ENCODE measurements around the gene TRA2A.

The TRA2A gene

DNA sequence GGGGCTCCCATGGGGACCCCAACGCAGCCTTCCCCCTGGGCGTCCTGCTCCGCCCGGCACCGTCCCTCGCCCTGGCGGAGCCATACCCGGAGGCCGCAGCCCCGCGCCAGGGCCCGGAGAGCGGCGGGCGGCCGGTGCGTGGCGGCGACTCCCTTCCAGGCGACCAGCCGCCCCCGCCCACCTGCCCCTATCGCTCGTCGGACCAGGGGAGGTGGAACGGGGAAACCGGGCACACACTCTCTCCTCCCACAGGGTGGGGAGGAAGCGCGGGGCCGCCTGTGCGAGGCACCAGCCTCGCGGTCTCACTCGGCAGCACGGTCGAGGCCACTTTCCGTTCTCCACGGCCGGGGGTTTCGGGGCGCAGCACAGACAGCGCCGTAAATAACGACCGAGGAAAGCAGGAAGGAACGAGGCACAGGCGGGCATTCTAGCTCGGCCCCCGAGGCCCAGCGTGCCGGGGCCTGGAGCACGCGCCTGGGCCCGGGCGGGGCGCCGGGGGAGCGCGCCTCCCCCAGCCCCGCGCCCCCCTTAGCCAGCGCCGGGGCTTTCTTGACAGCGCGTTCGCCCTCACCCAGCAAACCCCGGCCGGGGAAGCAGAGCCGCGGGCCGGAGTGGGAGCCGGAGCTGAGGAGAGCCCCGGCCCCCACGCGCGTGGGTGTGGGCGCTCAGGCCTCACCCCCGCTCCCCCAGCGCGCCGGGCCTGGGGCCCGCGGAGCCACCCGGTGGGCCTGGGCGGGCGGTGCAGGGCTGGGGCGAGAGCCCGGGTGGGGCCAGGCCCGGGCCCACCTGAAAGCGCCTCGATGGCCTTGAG is 62.4 kb downstream of the TRA2A start:
- DNase-seq = peak in 1 of 2 donors; percentile 43

DNA sequence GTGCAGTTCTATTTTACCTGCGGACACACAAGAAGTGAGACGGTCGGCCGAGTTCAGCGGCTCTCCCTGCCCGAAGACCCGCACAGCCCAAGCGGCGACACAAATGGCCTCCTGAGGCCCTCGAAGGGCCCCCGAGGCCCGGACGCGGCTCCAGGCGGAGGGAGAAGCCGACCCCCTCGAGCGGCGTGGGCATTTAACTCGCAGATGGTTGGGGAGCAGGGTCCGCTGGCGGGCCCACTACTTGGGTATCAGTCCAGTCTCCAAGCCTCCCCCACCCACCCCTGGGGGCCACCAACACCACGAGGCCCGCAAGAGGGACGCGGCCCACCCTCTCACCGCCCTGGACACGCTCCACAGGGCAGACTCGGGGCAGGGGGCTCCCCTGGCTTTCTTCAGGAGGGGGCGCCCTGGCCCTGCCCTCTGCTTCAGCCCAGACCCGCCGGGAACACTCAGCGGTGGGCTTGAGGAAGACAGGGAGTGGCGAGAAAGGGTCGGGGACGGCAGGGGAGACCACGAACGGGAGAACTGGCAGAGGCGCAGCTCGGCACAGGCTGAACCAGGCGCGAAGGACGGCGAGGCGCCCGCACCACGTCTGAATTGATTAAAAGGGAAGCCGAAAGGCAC is 63.1 kb downstream of the TRA2A start:
- no peak for DNase-seq

DNA sequence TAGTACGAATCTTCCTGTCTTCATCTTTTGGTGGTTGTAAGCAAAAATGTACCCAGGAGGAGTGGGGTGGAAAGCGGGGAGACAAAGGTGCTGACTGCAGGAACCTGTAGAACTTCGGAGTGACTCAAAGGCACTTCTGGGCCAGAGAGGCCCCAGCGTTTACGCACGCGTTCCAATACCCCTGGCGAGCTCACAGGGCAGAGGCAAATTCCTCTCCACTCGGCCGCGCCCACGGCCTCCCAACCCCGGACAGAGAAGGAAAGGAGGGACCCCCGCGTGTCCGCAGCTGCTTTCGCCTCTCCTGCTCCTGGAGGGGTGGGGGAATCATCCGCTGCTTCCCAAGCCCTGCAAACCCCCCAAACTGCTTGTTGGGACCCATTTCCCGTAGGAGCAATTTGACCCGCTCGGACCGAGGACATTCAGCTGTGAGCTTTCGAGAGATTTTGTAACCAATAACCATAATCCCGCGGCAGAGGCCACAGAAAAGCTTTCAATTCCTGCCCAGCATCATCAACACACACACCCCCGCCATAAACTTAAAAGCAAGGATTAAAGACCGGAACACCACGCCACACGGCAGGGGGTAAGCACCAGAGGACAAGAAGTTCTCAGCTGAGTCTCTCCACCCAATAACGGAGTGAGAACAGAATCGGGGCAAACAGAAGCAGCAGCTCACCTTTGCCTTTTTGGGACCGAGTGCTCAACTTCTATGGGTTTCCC is 63.8 kb downstream of the TRA2A start:
- no peak for DNase-seq

DNA sequence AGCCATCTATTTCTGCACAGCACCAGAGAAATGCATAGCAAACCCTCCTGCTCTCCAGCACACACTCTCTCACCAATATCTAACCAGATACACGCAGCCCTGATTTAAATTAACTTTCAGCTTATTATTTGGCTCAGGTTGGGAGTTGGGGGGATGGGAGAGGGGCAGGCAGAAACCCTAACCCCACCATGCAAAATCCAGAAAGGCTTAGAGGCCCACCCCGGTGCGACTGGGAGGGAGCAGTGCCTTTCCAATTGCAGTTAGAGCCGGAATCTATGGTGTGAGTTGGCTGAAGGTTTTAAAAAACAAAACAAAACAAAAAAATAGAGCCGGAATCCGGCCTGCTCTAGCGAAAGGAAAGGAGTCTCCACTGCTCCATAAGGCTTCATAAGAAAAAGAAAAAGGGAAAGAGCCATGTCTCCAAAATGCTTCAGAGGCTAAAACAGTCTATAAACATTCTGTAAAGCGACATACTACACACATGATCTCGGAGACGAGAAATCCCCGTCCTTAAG is 64.4 kb downstream of the TRA2A start:
- DNase-seq = no peak

DNA sequence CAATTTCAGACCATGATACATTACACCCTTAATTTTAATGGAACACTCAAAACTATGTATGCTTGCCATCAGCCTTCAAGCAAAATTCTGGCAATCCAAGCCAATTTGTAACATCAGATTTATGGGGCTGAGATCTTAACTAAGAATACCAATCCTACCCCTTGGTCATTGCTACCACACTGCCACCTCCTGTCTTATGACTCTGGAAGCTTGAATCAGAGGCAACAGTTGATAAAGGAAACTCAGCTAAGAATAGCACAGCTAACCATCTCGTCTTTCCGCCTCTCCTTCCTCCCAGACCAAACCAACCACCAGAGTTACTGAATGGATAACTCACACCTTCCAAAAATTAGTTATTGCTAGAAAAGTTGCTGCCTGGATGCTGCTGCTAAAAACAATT is 68.9 kb downstream of the TRA2A start:
- no peak for DNase-seq

DNA sequence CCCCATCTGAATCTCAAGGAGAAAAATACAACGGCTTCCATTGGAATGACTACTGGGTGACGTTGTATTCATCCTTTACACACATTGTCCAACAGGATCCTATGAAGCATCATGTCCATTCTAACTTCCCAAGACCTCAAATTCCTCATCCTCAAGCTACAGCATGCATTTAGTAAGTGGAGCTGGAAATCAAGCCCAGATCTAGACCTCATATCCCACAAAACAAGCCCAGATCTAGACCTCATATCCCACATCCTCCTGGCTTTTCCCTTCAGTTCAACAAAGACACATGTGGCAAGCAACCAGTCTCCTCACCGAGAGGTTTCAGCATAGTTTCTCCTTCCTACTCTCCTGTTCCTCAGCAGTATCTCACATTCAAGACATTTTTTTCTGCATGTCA is 73.7 kb downstream of the TRA2A start:
- no peak for DNase-seq

DNA sequence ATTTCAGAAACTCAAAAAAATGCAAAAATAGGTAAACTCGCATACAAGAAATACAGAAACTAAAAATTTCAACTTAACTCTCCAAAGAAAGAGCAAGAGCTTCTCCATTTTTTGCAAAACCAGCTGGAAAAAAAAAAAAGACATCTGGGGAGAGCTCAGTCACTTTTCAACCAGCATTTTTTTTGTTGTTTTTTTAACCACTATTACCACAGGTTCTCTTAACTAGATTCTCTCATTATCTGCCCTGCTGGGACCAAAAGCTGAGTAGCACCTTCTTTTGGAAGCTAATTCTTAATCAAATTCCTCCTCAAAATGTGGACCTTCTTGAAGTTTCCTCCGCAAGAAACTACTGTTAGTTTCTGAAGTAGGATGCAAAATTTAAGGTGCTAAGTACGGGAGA is 75.7 kb downstream of the TRA2A start:
- DNase-seq = no peak

DNA sequence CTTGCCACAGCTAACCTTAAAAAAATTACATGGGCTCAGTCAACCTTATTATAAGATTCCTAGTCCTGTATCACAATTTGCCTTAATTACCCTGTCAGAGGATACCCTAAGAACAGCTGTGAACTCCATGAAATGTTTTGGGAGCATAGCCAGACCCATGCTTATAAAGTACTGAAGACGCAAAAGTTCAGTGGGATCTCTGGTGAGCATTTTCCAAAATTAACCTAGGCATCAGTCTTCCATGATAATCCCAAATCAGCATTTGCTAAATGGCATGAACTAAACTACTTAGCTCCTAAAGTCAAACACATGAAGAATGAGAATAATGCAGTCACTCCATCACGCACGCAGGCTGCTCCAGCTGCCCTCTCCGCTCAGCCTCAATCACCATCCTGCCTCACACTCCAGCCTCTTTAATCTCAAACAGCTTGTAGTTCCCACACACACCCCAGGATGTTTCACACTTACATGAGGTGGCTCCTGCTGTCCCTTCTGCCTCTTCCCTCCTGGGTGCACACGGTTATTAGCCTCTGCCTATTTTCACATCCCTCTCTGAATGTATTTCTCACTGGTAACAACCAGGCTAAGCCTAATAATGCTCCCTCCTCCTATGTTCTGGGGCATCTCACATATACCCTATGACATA is 76.8 kb downstream of the TRA2A start:
- no peak for DNase-seq

Data from CD4-positive, alpha-beta T cell treated with Interferon alpha-2 for 1 hour (primary cell).